NCI-H1105 treated with DMSO at 0.1 percent for 48 hours (cell line): Measurements from ENCODE around the gene ICA1.
A peak's percentile ranks its signal among the peaks of the same experiment; 100 is the strongest.

ENCODE experiments used
- DNase-seq: peaks from one replicate; lab custom pipeline; 2025; lab: John Stamatoyannopoulos, UW

Gene ICA1

DNA sequence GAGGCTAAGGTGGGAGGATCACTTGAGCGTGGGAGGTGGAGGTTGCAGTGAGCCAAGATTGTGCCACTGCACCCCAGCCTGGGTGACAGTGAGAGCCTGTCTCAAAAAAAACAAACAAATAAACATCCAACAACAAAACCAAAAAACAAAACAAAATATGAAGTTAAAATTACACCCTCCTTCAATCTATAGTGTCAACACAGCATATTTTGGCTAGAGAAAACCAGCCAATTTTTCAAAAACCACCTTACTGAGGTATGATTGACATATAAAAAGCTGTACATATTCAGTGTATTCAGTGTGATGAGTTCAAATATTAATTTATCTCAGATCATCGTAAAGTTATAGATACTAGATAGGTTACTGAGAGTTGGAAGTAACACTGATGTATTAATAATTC is 102.4 kb downstream of the ICA1 start:
- no peak for DNase-seq

DNA sequence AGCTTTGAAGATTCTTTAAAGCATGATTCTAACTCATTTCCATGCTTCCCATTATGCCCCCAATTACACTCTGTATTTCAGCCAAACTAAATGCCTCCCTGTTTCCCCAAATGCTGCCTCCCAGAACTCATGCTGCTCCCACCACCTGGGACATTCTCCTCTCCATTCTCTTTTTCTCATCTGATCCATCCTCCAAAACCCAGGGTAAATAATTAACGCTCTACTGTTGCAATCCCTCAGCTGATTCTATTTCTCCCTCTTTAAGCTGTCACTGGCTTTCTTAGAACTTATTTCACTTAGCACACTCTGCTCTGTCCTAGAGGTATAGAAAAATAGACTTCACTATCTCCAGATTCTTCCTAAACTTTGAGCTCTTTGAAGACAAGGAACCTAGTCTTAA is 104.7 kb downstream of the ICA1 start:
- DNase-seq: no peak

DNA sequence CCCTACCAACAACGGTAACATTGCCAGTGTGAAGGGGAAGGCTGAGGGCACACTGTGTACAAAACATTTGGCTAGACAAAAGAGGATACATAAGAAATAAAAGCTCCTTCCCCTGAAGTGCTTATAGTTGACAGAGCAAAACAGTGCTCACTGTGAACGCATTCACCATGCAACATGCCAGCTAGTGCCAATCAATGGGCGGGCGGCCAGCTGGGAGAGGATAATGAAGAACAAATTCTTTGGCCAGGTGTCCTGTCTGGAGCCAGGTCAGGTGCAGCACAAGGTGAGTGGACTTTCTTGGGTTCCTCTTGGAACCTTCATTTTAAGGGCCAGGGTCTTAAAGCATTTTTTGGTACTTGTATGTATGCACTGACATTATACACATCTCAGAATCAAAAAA is 106.1 kb downstream of the ICA1 start:
- DNase-seq: peak; percentile 85

DNA sequence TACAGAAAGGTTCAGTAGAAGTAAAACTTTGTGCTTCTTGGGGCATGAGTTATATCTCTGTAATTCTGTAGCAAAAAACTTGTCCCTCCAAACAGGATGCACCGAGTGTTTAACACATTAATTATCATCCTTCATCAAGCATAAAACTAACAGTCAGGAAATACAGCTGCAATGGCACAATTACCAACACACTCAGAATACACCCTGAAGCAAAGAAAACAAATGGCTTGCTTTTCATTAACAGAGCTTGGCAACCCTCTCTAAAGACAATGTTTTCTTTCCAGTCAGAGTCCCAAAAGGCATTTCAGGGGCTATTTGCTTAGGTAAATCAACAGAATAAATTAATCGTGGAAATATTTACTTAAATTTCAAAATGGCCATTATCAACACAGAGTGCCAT is 107.7 kb downstream of the ICA1 start:
- peak; percentile 97 for DNase-seq

DNA sequence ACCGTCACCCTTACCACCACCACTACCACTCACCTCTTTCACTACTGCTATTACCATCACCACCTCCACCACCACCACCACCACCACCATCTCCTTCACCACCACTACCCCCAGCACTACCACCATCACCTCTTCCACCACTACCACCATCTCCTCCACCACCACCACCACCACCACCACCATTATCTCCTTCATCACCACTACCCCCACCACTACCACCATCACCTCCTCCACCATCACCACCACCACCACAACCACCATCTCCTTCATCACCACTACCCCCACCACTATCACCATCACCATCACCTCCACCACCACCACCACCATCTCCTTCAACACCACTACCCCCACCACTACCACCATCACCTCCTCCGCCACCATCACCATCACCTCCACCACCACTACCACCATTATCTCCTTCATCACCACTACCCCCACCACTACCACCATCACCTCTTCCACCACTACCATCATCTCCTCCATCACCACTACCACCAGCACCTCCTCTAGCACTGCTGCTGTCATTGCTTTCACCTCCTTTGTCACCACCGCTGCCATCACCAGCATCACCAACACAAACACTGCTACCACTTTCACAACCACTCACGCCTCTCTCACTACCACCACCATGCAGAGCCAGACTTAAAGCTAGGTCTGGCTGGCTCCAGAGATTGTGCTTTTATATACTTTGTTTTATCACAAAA is 109.3 kb downstream of the ICA1 start:
- DNase-seq: no peak

DNA sequence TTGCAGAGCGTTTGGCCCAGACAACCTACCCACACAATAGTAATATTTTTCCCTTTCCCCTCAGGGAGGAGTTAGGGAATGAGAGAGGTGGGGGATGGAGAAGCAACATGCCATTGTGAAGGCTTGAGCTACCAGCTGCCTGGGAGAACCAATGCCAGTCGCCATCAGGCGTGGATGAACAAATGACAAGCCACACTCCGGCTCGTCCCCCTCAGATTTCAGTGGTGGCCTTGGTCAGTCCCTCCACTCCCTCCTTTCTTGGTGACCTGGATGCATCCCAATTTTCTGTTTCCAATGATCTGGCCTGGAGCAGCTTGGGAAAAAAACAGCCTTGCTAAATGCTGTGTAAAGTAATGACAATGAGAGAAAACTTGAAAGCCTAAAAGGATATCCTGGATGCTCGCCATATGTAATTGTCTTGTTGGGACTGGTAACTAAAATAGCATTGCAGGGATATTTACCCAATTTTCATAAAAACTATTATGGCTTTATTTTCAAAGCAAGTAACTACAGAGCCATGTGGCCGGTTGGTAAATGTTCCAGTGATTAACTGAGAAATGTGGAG is 110.7 kb downstream of the ICA1 start:
- peak; percentile 55 for DNase-seq

DNA sequence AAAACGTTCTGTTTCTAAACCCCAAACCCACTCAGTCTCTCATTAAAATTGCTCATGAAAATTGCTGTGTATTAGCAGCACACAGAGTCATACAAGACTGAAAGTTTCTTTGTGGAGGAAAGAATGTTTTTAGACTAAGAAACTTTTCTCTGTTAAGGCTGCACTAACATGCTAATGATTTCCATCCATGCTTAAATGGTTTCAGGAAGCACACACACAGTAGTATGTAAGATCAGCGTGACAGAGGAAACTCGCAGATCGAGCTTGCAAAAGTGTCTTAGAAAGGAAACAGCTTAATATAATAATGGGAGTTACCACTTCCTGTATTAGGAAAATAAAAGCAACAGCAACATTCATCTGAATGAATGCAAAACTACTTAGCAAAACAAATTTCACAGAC is 112.7 kb downstream of the ICA1 start:
- DNase-seq: no peak

DNA sequence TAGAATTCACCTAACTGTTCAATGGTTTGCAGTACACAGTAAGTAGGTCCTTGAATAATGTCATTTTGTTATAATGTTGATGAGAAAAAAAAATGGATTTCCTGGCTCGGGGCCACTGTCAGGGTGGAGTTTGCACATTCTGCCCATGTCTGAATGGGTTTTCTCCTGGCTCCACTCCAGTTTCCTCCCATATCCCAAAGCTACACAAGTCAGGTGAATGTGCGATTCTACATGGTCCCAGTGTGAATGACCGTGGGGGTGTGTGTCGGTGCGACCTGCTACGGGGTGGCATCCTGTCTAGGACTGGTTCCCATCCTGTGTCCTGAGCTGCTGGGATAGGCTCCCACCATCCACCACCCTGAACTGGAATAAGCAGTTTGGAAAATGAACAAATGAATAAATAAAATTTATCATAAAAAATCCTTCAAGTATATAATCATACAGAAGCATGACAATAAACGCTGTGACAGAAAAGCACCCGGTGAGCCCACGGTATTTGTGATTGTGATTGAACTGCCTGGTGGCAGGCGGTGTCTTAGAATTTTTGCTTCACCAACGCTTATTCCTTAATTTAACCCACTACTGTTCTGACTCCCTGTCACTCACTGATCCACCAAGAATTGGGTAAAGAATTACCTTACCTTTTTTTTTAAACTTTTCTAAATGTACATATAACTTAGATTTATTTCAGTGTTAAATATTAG is 114.1 kb downstream of the ICA1 start:
- peak; percentile 91 for DNase-seq

DNA sequence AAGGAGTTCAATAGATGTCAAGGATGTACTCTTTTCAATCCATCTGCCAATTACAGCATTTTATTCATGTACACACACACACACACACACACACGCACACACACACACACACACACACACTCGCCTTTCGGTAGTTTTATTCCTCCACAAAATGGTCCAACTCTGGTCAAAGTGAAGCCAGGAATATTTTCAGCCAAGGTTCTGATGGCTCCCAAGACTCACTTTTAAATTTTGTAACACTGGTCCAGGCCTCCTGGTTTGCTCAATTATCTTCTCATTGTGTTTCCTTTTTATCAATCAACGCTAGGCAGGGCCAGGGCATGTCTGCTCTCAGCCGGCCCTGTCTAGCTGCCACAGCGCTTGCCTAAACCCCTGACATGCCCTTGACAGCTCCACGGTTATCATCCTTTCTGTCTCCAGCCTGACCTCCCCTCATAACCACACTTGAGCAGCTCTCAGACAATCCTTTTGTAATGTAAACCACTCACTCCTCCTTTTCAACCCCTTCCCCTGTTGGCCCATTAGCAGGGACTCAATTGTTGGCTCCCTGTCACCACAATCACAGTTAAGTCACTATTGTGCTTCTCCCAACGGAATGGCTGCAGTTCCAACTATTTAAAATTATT is 115.1 kb downstream of the ICA1 start:
- peak; percentile 94 for DNase-seq

DNA sequence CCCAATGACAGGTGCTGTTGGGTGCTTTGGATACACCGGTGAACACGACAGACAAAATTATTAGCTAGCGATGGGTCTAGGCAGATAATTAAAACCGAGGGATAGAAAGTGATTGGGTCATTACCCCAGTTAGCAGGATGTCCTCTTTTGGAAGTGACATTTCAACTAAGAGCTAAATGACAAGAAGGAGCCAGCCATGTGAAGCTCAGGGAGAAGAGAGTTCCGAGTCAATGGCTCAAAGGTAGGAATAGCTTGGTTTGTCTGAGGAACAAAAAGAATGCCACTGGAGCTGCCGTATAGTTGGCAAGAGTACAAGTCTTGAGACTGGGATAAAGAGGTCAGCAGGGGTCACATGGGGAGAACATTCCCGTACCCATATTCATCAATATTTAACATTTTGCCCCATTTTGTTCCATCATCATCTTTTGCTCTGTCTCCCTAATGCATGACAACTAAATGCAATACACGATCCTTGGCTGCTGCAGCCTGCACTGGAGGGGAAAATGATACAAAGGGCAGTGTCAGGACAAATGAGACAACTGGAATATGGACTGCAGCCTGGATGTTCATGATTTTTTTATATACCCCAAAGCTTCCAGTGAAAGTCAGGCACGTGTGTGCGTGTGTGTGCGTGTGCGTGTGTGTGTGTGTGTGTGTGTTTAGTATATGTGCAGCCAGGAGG is 115.7 kb downstream of the ICA1 start:
- DNase-seq: no peak

DNA sequence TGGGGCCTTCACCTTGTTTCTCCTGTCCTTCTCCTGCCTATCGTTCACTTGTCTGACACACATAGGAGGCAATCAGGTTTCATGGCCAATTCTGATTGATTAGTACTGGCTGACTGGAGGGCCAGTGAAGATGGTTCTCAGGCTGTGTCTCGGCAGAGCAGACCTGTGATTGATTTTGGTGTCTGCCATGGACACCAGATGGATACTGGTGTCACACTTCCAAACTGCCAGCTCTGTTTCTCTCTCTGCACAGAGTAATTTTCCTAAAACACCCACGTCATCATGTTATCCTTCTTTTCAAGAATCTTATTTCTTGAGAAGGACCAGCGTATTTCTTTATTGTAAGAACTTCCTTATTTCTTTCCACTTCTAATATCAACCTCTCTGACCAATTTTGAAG is 117.1 kb downstream of the ICA1 start:
- DNase-seq: no peak

DNA sequence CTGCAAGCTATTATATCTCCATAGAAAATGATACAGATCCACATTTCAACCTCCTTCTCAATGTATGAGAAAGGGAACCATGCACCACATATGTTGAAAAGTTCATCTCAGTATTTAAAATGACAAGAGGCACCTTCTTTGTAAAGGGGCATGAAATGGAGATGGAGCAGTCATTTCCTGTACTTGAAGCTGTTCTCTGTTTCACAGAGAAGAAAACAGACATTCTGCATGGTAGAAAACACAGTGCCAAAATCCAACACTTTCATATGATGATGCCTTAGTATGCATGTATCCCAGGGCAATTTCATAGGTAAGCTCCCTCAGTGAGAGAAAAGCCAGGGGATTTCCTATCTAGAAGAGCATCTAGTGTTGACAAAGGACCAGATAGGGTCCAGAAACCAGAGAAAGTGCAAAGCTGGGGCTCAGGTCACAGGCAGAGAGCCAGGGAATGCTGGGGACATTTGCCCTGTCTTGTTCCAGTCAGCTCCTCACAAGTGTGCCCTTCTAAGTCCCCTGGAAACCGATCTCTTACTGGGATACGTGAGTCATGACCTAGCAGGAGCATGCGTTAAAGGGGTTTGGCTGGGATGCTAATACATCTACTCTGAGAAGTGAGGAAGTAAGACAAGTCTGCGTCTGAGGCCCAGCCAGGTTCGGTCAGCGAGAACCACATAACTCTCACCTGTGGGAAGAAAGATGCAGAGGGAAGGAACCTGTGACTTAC is 118.7 kb downstream of the ICA1 start:
- no peak for DNase-seq

DNA sequence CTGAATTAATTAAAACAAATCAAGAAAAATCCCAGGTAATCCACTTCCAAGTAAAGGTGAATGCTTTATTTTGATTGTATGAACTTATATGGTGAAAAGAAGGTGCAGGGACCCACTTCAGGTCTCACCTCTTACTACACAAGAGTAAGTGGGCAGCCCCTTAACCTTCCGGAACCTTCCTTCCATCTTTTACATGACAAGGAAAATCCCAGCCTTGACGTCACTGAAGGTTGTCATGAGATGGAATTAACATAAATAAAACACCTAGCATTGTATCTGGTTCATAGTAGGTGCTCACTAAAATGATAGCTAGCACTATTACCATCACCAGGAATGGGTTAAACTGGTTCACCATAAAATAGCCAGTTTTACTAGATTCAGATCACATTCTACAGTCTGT is 119.5 kb downstream of the ICA1 start:
- DNase-seq: no peak

DNA sequence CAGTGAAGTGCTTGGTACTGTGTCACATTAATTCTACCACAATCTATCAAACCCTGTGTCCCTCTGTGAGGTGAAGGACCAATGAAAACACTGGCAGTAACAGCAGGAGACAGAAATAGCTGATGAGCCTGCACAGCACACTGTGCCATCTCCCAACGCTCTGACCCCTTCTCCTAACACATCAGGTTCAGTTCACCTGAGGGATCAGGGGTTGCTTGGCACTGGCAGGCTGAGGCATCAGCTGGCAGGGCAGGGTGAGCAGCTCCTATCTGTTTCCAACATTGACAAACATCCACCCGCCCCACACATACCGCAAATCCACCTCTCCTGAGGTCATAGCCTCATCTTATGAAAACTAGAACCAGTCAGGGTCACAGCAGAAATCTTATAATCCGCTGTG is 120.9 kb downstream of the ICA1 start:
- no peak for DNase-seq

DNA sequence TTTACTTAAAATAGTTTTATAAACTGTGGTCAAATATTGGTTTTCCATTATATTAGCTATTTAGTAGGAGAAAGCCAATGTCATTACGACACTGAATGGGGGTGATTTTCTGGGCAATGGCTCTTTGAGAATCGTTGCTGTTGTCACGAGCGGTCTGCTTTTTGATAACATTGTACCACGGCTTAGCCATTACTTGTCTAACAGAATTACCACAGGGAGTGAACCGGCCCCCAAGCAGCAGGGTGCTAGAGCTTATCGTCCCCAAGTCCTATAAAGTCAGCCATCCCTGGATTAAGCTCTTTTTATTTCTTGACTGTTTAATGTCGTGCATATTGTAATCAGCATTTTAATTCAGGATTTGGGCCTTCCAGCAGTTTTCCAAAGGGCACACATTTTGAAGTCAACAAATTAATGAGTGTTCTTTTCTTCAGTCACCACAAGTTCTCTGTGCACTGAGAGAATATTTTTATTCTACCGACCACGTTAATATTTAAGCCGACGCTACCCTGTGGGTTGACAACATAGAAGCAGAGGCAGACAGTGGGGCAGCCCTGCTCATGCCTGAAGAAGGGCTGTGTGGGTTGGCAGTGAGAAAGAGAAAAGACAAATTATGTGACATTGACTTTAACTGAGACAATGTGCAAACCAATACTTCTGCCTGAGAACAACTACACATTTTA is 125.8 kb downstream of the ICA1 start:
- no peak for DNase-seq

DNA sequence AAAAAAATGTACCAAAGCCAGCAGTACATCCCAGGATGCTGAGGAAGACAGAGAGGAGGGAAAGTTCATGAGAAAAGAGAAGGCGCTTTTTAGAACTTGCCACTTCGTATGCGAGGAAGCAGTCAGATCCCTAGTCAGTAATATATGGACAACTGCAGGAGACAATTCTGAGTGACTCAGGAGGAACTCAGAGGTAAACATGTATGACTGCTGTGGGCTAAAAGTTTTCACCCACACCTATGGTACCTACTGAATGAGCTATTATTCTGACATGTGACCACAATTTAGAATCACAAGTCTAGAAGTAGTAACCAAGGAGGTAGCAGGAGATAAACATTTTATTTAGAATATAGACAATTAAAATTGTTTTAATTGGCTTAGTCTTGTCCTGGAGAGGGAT is 126.5 kb downstream of the ICA1 start:
- DNase-seq: no peak

DNA sequence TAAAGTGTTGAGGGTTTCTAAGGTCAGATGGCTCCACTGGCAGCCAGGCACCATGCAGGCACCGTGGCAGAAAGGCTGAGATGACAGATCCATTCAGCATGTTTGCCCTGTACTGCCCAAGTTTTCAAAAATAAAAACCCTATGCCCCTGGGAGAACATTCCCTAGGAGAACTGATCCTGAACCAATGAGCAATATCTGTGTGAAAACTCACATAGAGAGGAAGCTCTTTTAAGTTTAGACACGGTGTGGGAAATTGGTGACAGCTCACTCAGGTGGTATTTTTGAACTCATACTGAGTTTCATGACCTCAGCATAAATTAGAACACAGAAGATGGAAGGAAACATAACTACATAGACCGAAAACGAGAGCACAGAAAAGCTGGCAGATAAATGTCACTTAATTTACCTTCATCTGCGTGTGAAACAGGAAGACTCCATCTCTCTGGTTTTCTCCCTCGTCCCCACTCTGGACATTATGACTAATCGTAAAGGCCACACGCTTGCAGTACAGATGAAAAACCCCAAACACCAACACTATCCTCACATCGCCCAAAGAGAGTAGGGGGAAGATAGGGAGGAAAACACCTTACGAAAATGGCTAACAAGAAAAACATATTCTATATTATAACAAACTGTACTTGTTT is 127.8 kb downstream of the ICA1 start:
- no peak for DNase-seq

DNA sequence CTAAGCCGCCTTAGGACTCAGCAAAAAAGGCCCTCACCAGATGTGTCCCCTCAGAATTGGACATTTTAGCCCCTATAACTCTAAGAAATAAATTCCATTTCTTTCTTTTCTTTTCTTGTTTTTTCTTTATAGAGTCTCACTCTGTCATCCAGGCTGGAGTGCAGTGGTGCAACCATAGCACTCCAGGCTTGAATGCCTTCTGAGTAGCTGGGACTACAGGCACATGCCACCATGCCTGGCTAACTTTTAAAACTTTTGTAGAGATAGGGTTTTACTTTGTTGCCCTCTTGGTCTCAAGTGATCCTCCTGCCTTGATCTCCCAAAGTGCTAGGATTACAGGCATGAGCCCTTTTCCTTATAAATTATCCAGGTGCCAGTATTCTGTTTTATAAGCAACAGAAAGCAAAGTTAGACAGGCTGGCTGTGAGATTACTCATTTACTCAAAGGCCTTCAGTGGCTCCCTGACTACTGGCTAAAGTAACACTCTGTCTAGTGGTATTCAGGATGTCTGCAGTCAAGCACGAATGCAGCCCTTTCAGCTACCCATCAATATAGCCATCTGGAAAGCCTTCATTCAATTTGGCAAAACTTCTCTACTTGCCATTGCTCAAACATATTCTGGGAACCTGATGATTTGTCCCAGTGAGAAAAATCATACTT is 128.6 kb downstream of the ICA1 start:
- DNase-seq: no peak

DNA sequence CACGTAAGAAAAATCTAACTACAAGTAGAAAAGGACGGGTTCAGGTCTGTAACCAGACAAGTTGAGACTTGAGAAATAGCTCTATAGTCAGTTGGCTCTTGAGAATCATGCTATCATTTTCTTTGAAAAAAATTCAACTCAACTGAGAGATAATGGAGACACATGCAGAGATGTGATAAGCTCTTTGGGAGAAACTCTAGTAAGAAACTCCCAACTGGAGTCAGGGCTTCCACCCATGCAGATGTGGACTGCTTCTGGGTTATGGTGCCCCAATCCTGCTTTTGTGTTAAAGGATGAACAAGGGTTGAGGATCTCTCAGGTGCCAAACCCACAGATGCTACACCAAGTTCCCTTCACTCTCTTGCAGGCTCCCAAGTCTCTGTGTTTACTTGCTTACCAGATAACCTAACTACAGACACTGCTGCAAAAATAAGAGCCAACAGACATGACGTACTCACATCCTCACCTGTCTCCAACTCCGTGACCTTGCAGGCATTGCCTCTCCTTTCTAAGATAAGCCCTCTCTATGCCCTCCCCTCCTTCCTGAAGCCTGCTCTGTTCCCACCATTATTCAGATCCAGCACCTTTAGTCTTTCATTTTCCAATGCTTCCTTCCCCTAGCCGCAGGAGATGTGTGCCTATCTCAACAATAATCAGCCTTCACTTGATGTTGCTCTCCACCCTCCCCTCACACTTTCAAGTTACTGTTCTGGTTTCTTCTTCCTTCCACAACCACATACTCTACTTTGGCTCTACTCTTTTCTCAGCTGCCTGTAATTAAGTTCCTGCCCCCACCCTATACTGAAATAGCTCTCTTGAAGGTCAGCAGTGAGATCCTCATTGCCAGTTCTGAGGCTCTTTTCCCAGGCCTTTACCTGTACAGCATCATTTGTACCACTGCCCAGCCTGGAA is 130.0 kb downstream of the ICA1 start:
- no peak for DNase-seq
